A204.1 (cell line): ENCODE measurements around the gene LILRA5.
"Not testable (repeated sequence)": the region's sequence is repeated elsewhere in the genome, so short reads cannot be mapped to it uniquely, and the experiment has no call there.

Experiments
- FAIRE-seq: peaks from 2 replicates; lab custom pipeline; 2012; peaks lifted over from hg19 to GRCh38; lab: Jason Lieb, UNC

Gene LILRA5

GRCh38 chr19:54302257-54302656 is 10.7 kb downstream of the LILRA5 start:
- FAIRE-seq: no peak

DNA sequence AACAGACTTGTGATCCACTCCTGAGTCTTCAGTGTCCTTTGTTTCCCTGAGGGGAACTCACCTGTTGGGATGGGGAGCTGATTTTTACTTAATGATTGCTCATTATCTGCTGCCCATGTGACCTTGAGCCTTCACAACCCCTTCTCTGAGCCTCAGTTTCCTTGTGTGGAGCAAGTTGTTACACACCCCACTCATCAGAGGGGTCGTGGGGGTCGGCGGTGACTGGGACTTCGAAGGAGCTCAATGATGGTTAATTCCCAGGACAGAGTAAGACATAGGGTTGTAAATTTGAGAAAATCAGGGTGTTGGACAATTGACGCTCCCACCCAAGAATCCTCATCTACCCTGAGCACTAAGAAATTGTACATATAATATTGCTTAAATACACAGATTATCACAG is 13.5 kb downstream of the LILRA5 start:
- no peak for FAIRE-seq

GRCh38 chr19:54299126-54299498 is 13.9 kb downstream of the LILRA5 start:
- FAIRE-seq: no peak

DNA sequence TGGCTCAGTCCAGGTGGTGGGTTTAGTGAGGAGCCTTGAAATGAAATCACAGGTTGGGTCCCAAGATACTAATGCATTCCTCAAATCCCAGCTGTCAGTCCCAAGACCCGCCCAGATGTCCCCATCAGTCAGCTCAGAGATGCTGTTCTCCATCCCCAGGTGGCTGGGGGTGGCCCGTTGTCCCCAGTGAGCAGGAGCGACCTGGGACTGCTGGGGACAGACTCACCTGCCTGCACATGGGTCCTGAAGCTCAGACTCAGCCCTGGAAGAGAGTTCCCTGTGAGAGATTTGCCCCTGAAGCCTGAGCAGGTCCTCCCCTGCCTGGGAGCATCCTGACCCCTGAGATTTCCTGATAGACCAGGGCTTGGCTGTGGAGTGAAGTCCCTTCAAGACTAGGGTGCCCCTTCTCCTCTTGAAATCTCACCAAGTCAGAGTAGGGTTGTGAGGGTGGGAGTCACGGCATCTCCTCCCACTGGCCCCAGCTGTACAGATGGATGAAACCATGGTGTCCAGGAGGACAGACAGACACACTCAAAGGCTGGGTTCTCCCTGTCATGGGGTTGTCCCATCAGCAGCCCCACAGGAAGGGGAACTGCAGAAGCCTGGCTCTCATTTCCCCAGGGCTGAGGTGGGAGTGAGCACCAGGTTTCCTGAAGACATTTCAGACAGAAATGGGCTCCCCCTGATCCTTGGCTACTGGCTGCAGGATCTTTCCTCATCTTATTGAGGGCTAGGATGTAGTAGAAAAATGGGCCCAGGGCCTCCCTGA is 14.4 kb downstream of the LILRA5 start:
- FAIRE-seq: no peak

DNA sequence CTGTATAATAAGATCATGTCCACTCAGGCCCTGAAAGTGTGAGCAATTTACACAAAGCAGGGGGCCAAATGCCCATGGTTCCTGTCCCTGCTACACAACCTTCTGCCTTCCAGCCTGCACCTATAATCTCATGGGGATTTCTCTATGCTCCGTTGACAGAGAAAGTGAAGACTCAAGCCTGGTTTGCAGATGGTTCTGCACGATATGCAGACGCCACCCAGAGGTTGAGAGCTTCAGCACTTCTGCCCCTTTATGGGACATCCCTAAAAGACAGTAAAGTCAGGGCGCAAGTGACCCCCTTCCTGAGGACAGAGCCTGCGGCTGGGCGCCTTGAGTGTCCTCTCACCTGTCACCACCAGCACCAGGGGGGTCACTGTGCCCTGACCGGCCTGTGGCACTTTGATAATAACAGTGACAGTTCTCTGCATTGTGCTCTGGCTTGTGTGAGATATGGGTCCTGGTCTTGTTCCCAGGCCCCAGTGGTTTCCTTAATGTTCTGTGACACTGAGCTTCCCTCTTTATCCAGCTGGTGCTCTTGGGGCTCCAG is 15.1 kb downstream of the LILRA5 start:
- no peak for FAIRE-seq

- no peak for FAIRE-seq
These were observed 18.4 kb downstream of the LILRA5 start for GRCh38 chr19:54294539-54294938.

- not testable (repeated sequence) for FAIRE-seq
These were observed 23.8 kb downstream of the LILRA5 start for GRCh38 chr19:54289160-54289559.

- no peak for FAIRE-seq
These were observed 25.5 kb downstream of the LILRA5 start for GRCh38 chr19:54287456-54287855.

DNA sequence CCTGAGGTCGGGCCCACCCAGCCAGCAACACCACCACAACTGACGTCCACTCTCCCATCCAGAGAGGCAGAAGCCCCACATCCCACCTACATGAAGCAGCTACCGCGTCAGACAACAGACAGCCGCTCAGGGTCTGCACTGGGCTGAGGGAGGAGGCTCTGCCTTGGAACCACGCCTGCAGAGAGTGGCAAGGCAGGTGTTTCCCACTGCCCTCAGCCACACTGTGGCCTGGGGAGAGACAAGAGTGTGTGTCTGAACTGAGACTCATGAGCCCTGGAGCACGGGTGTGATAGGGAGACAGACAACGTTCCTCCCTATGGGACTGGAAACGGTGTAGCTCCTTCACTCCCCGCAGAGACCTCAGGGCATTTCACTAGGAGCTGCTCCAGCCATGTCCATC is 26.7 kb downstream of the LILRA5 start:
- FAIRE-seq: not testable (repeated sequence)

DNA sequence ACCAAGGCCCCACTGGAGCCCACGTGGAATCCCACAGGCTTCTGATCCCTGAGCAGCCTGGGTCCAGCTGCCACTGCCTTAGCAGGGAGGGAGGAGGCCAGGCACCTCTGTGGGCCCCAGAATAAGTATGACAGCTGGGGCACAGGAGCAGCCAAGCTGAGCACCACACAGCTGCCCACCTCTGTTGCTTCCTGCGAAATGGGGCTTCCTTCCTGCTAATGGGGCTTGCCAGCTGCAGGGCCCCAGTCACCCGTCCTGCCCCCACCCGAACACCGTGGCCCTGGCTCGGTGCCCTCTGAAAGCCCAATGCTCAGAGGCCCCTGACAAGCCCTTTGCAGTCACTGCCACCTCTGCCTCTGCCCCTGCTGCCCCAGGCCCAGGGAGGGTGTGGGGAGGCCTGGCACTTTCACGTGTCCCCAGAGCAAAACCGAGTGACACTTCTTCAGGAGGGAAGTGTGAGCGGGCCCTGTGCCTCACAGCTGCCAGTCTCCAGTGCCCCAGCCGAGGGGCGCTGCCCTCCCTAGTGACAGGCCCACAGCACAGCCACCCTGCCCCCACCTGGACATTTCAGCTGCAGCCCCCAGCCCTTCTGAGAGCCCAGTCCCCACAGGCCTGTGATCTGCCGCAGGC is 27.4 kb downstream of the LILRA5 start:
- FAIRE-seq: not testable (repeated sequence)

DNA sequence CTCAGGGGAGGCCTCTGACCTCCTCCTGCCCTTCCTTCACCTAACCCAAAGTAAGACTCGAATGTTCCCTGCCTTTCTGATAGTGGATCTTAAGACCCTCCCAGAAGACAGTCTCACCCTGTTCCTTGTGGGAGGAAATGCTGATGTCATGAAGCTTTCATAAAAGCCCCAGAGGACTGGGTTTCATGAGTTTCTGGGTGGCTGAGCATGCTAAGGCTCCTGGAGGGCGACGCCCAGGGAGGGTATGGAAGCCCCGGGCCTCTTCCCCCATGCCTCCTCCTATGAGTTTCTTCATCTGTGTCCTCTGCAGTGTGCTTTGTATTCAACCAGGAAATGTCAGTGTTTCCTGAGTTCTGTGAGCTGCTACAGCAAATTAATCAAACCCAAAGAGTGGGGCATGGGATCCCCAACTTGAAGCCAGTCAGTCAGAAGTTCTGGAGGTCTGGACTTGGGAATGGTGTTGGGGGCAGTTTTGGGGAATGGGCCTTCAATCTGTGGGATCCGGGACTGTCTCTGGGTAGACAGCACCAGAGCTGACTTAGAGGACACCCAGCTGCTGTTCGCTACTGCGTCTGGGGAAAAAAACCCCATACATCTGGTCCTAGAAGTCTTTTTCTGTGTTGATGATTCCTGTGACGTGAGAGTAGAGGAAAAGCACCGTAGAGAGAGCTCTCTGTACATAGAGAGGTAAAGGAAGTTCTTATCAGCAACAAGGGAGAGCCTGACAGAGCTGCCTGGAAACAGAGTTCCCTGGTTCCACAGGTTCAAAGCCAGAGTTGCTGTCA is 30.1 kb downstream of the LILRA5 start:
- no peak for FAIRE-seq

DNA sequence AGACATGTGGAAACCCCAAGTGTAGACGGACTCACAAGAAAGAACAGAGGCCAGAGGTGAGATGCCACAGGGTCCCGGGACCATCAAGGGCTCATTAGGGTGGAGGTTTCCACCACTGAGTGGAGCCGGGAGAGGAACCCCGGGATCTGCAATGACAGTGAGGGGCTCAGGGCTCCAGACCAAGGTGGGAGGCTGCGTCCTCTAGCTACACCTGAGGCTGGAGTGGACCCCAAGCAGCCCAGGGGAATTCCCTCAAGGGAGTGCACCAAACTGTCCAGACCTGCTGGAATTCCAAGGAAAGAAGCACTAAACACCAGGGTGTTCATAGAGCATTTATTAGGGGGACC is 31.3 kb downstream of the LILRA5 start:
- not testable (repeated sequence) for FAIRE-seq

DNA sequence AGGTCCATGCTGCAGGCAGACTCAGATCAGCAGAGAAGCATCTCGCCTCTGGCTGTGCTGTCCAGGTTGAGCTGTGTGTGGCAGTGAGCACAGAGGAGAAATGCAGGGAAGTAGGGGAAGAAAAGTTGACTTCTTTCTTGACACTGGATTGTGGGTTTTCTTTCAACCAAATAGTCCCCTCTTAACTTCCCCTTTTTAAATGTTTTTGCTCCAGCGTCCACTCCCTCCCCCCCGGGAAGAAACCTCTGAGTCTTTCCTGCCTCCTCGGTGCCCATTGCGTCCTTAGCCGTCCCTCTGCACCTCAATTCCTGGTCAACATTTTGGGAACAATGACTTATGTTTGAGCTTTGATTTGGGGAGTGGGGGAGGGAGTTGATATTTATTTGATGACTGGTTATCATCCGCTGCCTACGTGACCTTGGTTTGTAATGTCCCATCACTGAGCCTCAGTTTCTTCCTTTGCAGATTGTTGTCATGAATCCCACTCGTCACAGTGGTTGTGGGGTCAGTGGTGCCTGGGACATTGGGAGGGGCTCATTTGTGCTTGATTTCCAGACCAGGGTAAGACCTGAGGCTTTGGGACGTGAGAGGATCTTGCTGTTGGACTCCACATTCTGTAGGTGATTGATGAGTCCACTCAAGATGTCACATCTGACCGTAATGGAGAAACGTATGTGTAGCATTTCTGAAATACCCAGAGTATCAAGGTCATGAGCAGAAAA is 31.8 kb downstream of the LILRA5 start, which contains the start of gene LILRB2:
TSS of gene LILRB2 (minus strand) at position 104 of the 722 bp plus-strand sequence. CDS start 614 bp downstream, outside the sequence.
- FAIRE-seq: no peak

- FAIRE-seq: not testable (repeated sequence)
These were observed 32.5 kb downstream of the LILRA5 start for GRCh38 chr19:54280441-54280840.

- not testable (repeated sequence) for FAIRE-seq
These were observed 32.9 kb downstream of the LILRA5 start for GRCh38 chr19:54280025-54280424.

GRCh38 chr19:54279406-54279962 is 33.5 kb downstream of the LILRA5 start:
- FAIRE-seq: no peak

DNA sequence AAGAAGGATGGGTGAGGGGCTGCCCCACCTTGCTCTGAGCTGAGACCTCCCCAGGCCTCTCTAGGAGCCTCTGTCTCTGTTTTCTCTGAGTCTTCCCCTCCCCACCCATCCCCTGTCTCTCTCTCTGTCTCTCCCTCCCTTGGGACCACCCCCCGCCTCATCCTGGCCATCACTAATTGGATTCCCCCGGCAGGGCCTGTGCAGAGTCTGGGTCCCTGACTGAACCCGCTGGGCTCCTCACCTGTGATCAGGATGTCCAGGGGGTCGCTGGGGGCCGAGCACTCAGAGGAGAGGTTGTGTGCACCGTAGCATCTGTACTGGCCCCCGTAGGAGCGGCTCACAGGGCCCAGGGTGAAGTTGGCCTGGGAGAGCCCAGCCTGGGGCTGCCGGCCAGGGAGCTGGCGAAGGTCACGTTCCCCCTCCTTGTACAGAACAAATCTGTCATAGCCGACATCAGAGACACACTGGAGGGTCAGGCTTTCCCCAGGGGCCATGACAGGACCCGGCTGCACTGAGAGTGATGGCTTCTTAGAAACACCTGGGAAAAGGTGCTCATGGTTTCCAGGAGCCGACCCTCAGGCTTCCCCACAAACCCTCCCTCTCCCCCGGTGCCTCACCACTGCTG is 34.3 kb downstream of the LILRA5 start:
- not testable (repeated sequence) for FAIRE-seq

GRCh38 chr19:54278056-54278455 is 34.9 kb downstream of the LILRA5 start:
- not testable (repeated sequence) for FAIRE-seq

GRCh38 chr19:54277111-54277615 is 35.8 kb downstream of the LILRA5 start:
- FAIRE-seq: not testable (repeated sequence)

- no peak for FAIRE-seq
These were observed 37.0 kb downstream of the LILRA5 start for GRCh38 chr19:54275951-54276350.

- FAIRE-seq: not testable (repeated sequence)
These were observed 38.5 kb downstream of the LILRA5 start for GRCh38 chr19:54274516-54274915.
